Peyer's patch (tissue), 4 donors: ENCODE measurements around the gene BUD23. TPM values are rescaled to one million over a fixed set of nuclear protein-coding genes. Genes with fewer than 3 reads are reported as not detected.
"Not testable (repeated sequence)": the region's sequence is repeated elsewhere in the genome, so short reads cannot be mapped to it uniquely, and the experiment has no call there.

Experiments used
- DNase-seq, 3 donors: peaks; one replicate each; pipeline ENCODE4 v3.0.0-alpha.2; 2017 to 2019
- H3K27ac ChIP-seq, 4 donors: fragments of 200-600 bp; sonication (generic); one replicate each; pipeline ENCODE4 v1.5.1; 2016 to 2019
- H3K27me3 ChIP-seq, 2 donors: fragments of 200-600 bp; sonication (generic); one replicate each; pipeline ENCODE4 v1.5.1; 2019
- H3K36me3 ChIP-seq, 3 donors: fragments of 200-600 bp; sonication (generic); one replicate each; pipeline ENCODE4 v1.5.1; 2016 to 2019
- H3K4me1 ChIP-seq, 4 donors: fragments of 200-600 bp; sonication (generic); one replicate each; pipeline ENCODE4 v1.5.1; 2016 to 2019
- H3K4me3 ChIP-seq, 4 donors: fragments of 200-600 bp; sonication (generic); 1 replicate in 3 of 4; 2 replicates in 1 of 4; pipeline ENCODE4 v1.5.1; 2016 to 2019; ENCODE audit warnings: mild to moderate bottlenecking in 1 of 4
- H3K9me3 ChIP-seq, 4 donors: fragments of 200-600 bp; sonication (generic); one replicate each; pipeline ENCODE4 v1.5.1; 2016 to 2019; ENCODE audit warnings: mild to moderate bottlenecking in 1 of 4
- POLR2A ChIP-seq, 2 donors: fragments of 450-650 bp; IDR thresholded peaks; one replicate each; pipeline ENCODE4 v1.5.1; 2017; ENCODE audit warnings: antibody characterized with exemption in 2 of 2, mild to moderate bottlenecking in 2 of 2, moderate library complexity in 2 of 2
- total RNA-seq, 4 donors: library from RNA; depleted of rRNA; stranded (reverse); fragments of >200 nt; gene quantifications; one replicate each; pipeline ENCODE4 v1.1.0, GENCODE V29; 2016
- TF ChIP-seq, protein P1 (sequence below), 6 experiments: fragments of 450-650 bp in 4 of 6; fragments of 200-600 bp in 2 of 6; sonication (generic) in 1 of 6; IDR thresholded peaks; one replicate each; pipeline ENCODE4 v1.5.1; 2017 to 2019; ENCODE audit warnings: antibody characterized with exemption in 6 of 6, mild to moderate bottlenecking in 3 of 6, moderate library complexity in 1 of 6

Gene BUD23
- total RNA-seq, 4 donors from 2014 or later, result 34.5 to 48.7 (median 44.1) TPM

- H3K36me3 ChIP-seq, result no peaks in the 10 kb centered on the region
- H3K4me1 ChIP-seq, result peaks cover 0 to 18% (median 2%) of the 10 kb centered on the region in 4 donors
- no peaks in the 10 kb centered on the region for H3K9me3 ChIP-seq
- peaks cover 0 to 4% of the 10 kb centered on the region in 2 donors for H3K27me3 ChIP-seq
- DNase-seq, result no peak
- H3K4me3 ChIP-seq, result no peak overlapping the region
- TF ChIP-seq, protein P1, sequence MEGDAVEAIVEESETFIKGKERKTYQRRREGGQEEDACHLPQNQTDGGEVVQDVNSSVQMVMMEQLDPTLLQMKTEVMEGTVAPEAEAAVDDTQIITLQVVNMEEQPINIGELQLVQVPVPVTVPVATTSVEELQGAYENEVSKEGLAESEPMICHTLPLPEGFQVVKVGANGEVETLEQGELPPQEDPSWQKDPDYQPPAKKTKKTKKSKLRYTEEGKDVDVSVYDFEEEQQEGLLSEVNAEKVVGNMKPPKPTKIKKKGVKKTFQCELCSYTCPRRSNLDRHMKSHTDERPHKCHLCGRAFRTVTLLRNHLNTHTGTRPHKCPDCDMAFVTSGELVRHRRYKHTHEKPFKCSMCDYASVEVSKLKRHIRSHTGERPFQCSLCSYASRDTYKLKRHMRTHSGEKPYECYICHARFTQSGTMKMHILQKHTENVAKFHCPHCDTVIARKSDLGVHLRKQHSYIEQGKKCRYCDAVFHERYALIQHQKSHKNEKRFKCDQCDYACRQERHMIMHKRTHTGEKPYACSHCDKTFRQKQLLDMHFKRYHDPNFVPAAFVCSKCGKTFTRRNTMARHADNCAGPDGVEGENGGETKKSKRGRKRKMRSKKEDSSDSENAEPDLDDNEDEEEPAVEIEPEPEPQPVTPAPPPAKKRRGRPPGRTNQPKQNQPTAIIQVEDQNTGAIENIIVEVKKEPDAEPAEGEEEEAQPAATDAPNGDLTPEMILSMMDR (IDR thresholded peaks at IDR 0.05), result no peak
- TF ChIP-seq POLR2A (IDR thresholded peaks at IDR 0.05), result no peak
- no peak overlapping the region for H3K27ac ChIP-seq
These were observed 34.6 kb upstream of the BUD23 start for GRCh38 chr7:73648593-73649332.

- Histone ChIP-seq H3K4me3 (no peak overlapping the region), H3K4me1 (peaks cover 0 to 18% (median 2%) of the 10 kb centered on the region in 4 donors), H3K27me3 (peaks cover 0 to 4% of the 10 kb centered on the region in 2 donors), H3K36me3 (no peaks in the 10 kb centered on the region), H3K27ac (no peak overlapping the region), H3K9me3 (no peaks in the 10 kb centered on the region)
- DNase-seq, result no peak
- TF ChIP-seq POLR2A (IDR thresholded peaks at IDR 0.05), result no peak
- TF ChIP-seq, protein P1 (IDR thresholded peaks at IDR 0.05), result no peak
These were observed 33.8 kb upstream of the BUD23 start for GRCh38 chr7:73649576-73649975.

DNA sequence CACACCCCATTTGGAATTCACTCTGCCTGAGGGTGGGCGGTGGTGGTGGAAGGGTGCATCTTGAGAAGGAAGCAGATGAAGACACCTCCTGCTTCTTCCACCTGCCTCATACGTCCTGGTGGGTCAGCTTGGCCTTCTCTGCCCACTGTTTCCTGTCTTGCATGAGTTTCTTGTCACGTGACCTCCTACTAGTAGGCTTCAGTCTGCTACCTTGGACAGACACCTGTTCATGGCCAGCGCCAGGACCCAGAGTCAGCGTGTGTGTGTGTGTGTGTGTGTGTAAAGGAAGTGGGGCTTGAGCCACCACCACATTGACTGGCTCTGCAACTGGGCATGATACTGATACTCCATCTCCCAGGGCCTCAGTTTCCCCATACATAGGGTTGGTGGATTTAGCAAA lies 32.9 kb upstream of the BUD23 start:
- Histone ChIP-seq H3K27ac (no peak overlapping the region), H3K36me3 (no peaks in the 10 kb centered on the region), H3K9me3 (no peaks in the 10 kb centered on the region), H3K4me1 (peaks cover 0 to 18% (median 2%) of the 10 kb centered on the region in 4 donors), H3K27me3 (peaks cover 0 to 4% of the 10 kb centered on the region in 2 donors), H3K4me3 (no peak overlapping the region)
- no peak for TF ChIP-seq POLR2A (IDR thresholded peaks at IDR 0.05)
- DNase-seq, result no peak

- Histone ChIP-seq H3K27ac (peak overlapping the region in 1 of 4 donors; percentile 68), H3K4me3 (no peak overlapping the region), H3K27me3 (no peaks in the 10 kb centered on the region), H3K36me3 (no peaks in the 10 kb centered on the region), H3K4me1 (peaks cover 0 to 9% (median 2%) of the 10 kb centered on the region in 4 donors), H3K9me3 (no peaks in the 10 kb centered on the region)
- peak in 1 of 2 donors; percentile 29 for TF ChIP-seq POLR2A (IDR thresholded peaks at IDR 0.05)
- TF ChIP-seq, protein P1 (IDR thresholded peaks at IDR 0.05), result peak in 1 of 6 experiments; percentile 14
- DNase-seq, result peak in 2 of 3 donors; percentile 60 to 77
These were observed 30.9 kb upstream of the BUD23 start for GRCh38 chr7:73652541-73652949.

DNA sequence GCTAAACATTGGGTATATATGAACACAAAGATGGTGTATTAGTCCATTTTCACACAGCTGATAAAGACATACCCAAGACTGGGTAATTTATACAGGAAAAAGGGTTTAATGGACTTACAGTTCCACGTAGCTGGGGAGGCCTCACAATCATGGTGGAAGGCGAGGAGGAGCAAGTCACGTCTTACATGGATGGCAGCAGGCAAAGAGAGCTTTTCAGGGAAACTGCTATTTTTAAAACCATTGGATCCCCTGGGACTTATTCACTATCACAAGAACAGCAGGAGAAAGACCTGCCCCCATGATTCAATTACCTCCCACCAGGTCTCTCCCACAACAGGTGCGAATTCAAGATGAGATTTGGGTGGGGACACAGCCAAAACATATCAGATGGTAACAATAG lies 28.1 kb upstream of the BUD23 start:
- not testable (repeated sequence) for DNase-seq, H3K9me3 ChIP-seq, H3K4me3 ChIP-seq, H3K36me3 ChIP-seq, H3K27ac ChIP-seq, H3K4me1 ChIP-seq, H3K27me3 ChIP-seq

DNA sequence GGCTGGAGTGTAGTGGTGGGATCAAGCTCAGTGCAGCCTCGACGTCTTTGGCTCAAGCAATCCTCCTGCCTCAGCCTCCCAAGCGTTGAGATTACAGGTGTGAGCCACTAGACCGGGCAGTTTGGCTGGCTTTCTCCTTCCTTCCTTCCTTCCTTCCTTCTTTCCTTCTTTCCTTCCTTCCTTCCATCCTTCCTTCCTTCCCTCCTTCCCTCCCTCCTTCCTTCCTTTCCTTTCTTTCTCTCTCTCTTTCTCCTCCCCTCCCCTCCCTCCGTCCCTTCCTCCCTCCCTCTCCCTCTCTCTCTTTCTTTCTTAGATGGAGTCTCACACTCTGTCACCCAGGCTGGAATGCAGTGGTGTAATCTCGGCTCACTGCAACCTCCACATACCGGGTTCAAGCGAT lies 23.4 kb upstream of the BUD23 start:
- Histone ChIP-seq H3K4me3 (no peak overlapping the region), H3K27me3 (no peaks in the 10 kb centered on the region), H3K9me3 (no peaks in the 10 kb centered on the region), H3K36me3 (no peaks in the 10 kb centered on the region), H3K4me1 (no peaks in the 10 kb centered on the region), H3K27ac (no peak overlapping the region)
- DNase-seq, result no peak
- no peak for TF ChIP-seq POLR2A (IDR thresholded peaks at IDR 0.05)

DNA sequence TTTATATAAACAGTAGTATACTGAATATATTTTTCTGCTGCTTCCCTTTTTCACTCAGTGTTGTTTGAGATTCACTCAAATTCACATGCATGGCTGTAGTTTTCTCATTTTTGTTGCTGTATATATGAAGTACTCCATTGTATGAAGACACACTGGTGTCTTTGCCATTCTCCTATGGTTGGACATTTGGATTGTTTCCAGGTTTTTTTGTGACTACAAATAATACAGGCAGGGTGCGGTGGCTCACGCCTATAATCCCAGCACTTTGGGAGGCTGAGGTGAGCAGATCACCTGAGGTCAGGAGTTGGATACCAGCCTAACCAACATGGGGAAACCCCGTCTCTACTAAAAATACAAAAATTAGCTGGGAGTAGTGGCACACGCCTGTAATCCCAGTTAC lies 22.8 kb upstream of the BUD23 start:
- not testable (repeated sequence) for H3K4me1 ChIP-seq, H3K27ac ChIP-seq, H3K4me3 ChIP-seq, H3K9me3 ChIP-seq, H3K36me3 ChIP-seq, H3K27me3 ChIP-seq, DNase-seq

GRCh38 chr7:73663033-73663432 lies 20.4 kb upstream of the BUD23 start:
- Histone ChIP-seq H3K4me3 (no peak overlapping the region), H3K27ac (no peak overlapping the region), H3K36me3 (no peaks in the 10 kb centered on the region), H3K27me3 (no peaks in the 10 kb centered on the region), H3K4me1 (peaks cover 0 to 6% (median under 1%) of the 10 kb centered on the region in 4 donors), H3K9me3 (no peaks in the 10 kb centered on the region)
- no peak for DNase-seq
- TF ChIP-seq, protein P1 (IDR thresholded peaks at IDR 0.05), result no peak
- TF ChIP-seq POLR2A (IDR thresholded peaks at IDR 0.05), result no peak
